T-helper 2 cell treated with Interferon-gamma antibody and Interleukin-4, amounts not matched to agents 100 ng/mL and 5 ng/mL, for 36 hours (primary cell): ENCODE measurements around the gene TKFC. TPM values are rescaled to one million over a fixed set of nuclear protein-coding genes. Genes with fewer than 3 reads are reported as not detected.

Experiments
- intact Hi-C: fragments of 100-400 bp; cut with micrococcal nuclease; formaldehyde crosslinking; loops from one replicate; pipeline ENCODE4 v1.15.1; 2023
- total RNA-seq: library from RNA; stranded (reverse); gene quantifications from 2 replicates; pipeline ENCODE4 v1.2.3, GENCODE V29; 2022

TKFC gene
- total RNA-seq, 1 donor from 2014 or later, result 44.4 TPM

DNA sequence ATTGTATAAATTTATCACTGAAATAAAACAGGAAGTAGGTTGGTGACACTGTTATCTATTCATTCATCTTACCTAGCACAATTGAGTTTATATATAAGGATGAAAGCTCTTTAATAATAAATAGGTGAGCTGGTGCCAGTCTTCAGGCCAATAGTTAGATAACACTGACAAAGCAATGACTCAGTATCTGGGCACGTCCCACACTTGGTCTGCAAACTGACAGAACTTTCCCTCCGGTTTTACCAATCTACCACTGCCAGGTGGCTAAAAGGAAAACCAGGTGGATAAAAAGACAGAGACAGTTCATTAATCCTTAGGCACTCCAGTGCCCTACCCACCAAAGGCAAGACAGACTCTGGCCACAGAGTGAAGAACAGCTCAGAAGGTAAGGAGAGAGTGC, 17.8 kb upstream of the TKFC start:
- intact Hi-C loops, result no loop called here

- intact Hi-C loops, result no loop called here
Observed at GRCh38 chr11:61325649-61326414, 7.2 kb upstream of the TKFC start.

DNA sequence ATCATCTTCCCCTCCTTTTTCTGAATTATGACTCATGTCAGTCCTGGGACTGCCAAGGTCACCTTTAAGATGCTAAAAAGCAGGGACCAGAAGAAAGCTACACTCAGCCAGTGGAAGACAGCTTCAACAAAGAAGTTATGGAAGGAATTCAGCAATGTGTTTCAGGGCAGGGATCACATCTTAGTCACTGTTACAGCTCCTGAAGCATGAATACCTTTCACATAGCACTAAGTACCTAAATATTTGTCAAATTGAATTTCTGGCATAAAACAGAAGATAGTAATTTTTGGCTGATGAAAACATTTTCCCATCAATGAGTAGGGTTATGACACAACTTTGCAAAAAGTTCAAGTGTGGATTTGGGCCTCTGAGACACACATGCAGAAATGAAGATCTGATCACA, 5.4 kb upstream of the TKFC start:
- intact Hi-C loops, result no loop called here

DNA sequence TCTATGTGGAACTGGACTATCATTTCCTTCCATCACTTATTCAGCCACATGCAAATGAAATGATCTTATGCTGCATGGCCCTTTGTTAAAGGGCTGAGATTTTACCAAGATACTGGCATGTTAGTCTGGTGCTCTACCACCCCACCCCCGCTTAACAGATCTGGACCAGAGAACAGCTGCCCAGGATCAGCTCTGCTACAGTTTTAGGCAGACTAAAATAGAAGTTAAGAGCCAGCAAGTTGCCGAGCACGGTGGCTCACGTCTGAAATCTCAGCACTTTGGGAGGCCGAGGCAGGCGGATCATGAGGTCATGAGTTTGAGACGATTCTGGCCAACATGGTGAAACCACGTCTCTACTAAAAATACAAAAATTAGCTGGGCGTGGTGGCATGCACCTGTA, 4.7 kb upstream of the TKFC start:
- intact Hi-C loops, result no loop called here

DNA sequence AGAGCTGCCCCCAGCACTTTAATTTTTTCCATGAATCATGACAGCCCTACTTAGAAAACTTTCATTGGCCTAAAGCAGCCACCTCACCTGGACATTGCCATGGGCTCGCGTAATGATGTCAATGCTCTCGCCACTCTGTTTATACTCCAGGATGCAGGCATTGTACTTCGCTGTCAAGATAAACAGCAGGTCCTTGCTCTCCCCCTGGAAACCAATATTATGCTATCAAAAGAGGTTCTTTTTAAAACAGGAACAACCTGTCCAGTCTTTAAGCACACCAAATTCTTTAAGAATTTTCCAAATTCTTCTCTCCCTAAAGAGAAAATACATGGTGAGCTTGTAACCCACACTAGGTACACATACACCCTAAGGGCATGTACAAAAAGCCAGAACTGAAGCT, 3.2 kb upstream of the TKFC start:
- intact Hi-C loops, result no loop called here

- intact Hi-C loops, result loop anchor here (2.0 kb wide), 2 partner anchors 417 to 425 kb away; partner anchors contain the start of genes PRPF19 and TMEM109
Observed at GRCh38 chr11:61331651-61332050, 1.4 kb upstream of the TKFC start.

DNA sequence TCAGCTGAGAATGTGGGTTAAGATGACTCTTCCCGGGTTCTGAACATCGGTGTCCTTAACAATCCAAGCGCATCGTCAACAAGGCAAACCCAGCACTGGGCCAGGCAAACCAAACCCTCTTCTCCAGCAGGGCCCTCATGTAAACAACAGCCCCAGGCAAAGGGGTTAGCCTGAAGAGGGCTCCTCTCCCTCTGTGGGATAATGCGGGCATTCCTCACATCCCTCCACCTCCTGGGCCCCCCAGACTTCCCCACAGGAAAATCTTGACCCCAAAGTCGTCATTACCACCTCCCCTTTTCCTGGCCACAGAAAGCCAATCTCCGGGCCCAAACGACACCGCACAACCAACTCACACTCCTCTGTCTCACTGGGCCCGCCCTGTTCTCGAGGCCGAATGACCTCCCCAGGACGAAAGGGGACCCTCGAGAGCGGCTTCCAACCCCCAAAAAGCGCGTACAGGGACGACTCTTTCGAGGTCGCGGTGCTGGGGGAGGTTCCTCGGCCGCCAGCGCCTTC, 689 bp upstream of the TKFC start:
- intact Hi-C loops, result loop anchor here (2.0 kb wide), 2 partner anchors 418 to 426 kb away; partner anchors contain the start of genes PRPF19 and TMEM109

- intact Hi-C loops, result loop anchor here (1.0 to 2.0 kb wide), 4 partner anchors 96 to 427 kb away; partner anchors contain the start of genes CPSF7, PRPF19, TMEM109 and VPS37C
Observed at GRCh38 chr11:61333550-61334433, 764 bp downstream of the TKFC start.

- intact Hi-C loops, result no loop called here
Observed at GRCh38 chr11:61334434-61335354, 1.7 kb downstream of the TKFC start.

DNA sequence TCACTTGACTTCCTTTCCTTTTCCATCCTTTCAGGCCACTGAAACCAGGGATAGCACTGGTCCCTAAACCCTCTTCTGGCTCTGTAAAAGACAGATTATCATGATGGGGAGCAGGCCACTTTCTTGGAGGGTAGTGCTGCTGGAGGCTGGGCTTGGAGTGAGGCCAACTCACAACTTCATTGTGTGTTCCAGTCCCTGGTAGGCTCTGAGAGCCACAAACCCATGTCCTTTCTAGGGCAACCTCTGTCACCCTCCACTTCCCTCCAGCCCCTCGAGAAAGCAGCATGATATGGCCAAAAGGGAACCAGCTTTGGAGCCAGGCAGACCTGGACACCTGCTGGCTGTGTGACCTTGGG, 2.3 kb downstream of the TKFC start:
- intact Hi-C loops, result no loop called here

GRCh38 chr11:61336171-61336935, 3.3 kb downstream of the TKFC start:
- intact Hi-C loops, result loop anchor here (1.0 to 2.0 kb wide), 3 partner anchors 26 to 56 kb away; partner anchors contain the start of genes TMEM138 and TMEM216

DNA sequence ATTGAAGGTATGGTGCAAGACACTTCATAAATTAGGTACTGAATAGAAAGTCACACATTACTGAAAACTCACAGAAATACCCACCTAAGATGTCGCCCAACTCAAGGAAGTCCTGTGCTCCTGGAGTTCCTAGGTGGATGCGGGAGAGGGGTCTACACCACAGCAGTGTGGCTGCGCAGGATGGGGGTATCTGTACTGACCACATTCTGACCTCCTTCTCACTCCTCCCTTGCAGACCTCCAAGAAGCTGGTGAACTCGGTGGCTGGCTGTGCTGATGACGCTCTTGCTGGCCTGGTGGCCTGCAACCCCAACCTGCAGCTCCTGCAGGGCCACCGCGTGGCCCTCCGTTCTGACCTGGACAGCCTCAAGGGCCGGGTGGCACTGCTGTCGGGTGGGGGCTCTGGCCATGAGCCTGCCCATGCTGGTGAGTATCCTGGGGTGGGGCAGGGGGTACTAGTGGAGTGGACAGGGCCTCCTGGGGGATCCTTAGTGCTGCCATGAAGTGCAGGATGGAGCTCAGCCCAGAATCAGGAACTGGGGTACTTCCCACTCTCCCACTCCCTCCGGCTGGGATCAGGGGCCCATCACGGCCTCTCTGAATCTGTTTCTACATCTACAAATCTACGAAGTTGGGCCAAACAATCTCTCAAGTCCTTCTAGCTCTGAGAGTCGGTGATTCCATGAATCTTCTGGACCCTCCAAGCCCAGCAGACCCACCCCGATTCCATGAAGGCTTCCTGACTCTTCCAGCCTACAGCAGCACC, 4.9 kb downstream of the TKFC start:
- intact Hi-C loops, result loop anchor here (2.0 kb wide), 1 partner anchor 55 kb away; the partner anchor contains the start of gene TMEM216

- intact Hi-C loops, result no loop called here
Observed at GRCh38 chr11:61338783-61339489, 5.9 kb downstream of the TKFC start.

GRCh38 chr11:61339490-61339878, 6.5 kb downstream of the TKFC start:
- intact Hi-C loops, result no loop called here

DNA sequence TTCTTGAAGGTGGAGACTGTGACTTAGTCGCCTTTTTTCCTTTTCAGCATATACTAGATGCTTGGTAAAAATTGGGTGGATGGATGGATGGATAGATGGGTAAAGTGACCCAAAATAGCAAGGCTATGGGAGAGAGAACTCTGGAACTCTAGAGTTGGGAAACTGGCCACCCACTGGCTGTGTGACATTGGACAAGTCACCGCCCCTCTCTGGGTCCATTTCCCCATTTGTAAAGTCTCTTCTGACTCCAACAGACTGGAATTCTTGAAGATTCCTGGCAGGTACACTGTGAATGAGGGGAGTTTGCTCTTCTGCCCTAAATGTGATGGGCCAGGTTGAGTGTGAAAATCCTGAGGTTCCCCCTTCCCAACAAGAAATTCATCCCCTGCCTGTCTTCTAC, 8.0 kb downstream of the TKFC start:
- intact Hi-C loops, result no loop called here

GRCh38 chr11:61341706-61342105, 8.7 kb downstream of the TKFC start:
- intact Hi-C loops, result no loop called here

GRCh38 chr11:61342207-61342803, 9.3 kb downstream of the TKFC start:
- intact Hi-C loops, result no loop called here
